ENCODE measurements around the gene ZBTB7C.

Gene ZBTB7C

GRCh38 chr18:48160622-48161021 is 248.6 kb downstream of the ZBTB7C start:
- no peak for DNase-seq

- DNase-seq = no peak
Measured at GRCh38 chr18:48159816-48160215, 249.4 kb downstream of the ZBTB7C start.

GRCh38 chr18:48158721-48159120 is 250.5 kb downstream of the ZBTB7C start:
- DNase-seq = no peak

- DNase-seq = no peak
Measured at GRCh38 chr18:48157956-48158355, 251.2 kb downstream of the ZBTB7C start.

GRCh38 chr18:48155856-48156255 is 253.3 kb downstream of the ZBTB7C start:
- no peak for DNase-seq

GRCh38 chr18:48154828-48155227 is 254.4 kb downstream of the ZBTB7C start:
- DNase-seq = no peak

GRCh38 chr18:48153613-48154481 is 255.3 kb downstream of the ZBTB7C start:
- no peak for DNase-seq

GRCh38 chr18:48152549-48152948 is 256.6 kb downstream of the ZBTB7C start:
- no peak for DNase-seq

GRCh38 chr18:48151421-48152065 is 257.6 kb downstream of the ZBTB7C start:
- no peak for DNase-seq

GRCh38 chr18:48149020-48149685 is 260.0 kb downstream of the ZBTB7C start:
- no peak for DNase-seq

- DNase-seq = no peak
Measured at GRCh38 chr18:48142994-48143393, 266.2 kb downstream of the ZBTB7C start.

- no peak for DNase-seq
Measured at GRCh38 chr18:48142353-48142752, 266.8 kb downstream of the ZBTB7C start.

GRCh38 chr18:48140731-48141130 is 268.5 kb downstream of the ZBTB7C start:
- DNase-seq = no peak

- no peak for DNase-seq
Measured at GRCh38 chr18:48139431-48140347, 269.5 kb downstream of the ZBTB7C start.

GRCh38 chr18:48138660-48139430 is 270.3 kb downstream of the ZBTB7C start:
- no peak for DNase-seq

- no peak for DNase-seq
Measured at GRCh38 chr18:48138210-48138609, 271.0 kb downstream of the ZBTB7C start.

GRCh38 chr18:48137374-48138081 is 271.7 kb downstream of the ZBTB7C start:
- DNase-seq = no peak

- DNase-seq = no peak
Measured at GRCh38 chr18:48136827-48137373, 272.3 kb downstream of the ZBTB7C start.

GRCh38 chr18:48136051-48136826 is 272.9 kb downstream of the ZBTB7C start:
- DNase-seq = no peak

- no peak for DNase-seq
Measured at GRCh38 chr18:48135436-48135966, 273.7 kb downstream of the ZBTB7C start.

All from CD4-positive, alpha-beta T cell treated with Interleukin-6 for 4 hours (primary cell).